SIG-M5 treated with dmso at 0.1 percent for 504 hours (cell line): ENCODE data around the gene OXCT2.
"Not testable (repeated sequence)": the region's sequence is repeated elsewhere in the genome, so short reads cannot be mapped to it uniquely, and the experiment has no call there.

ENCODE experiments used
- DNase-seq: peaks from one replicate; lab custom pipeline; 2025; ENCODE audit not compliant: unreplicated experiment; lab: John Stamatoyannopoulos, UW

Gene OXCT2

DNA sequence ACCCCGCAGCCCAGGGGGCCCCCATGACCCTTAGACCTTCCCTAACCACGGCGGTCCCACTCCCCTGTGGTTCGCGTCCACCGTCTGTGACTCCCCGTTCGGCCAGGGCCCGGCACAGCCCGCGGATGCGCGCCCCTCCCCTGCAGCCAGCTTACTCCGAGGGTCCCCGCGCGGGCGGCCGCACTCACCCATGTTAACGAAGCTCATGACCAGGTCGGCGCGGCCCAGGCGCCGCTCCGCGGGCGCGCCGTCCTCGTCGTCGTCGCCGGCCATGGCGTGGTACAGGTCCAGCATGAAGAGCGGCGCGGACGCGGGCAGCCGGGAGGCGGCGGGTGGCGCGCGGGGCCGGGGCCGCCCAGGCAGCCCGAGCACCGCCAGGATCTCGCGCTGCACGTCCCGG is 16.8 kb upstream of the OXCT2 start:
- DNase-seq: not testable (repeated sequence)

- no peak for DNase-seq
Observed at GRCh38 chr1:39787468-39787867, 16.3 kb upstream of the OXCT2 start.

GRCh38 chr1:39787108-39787375 is 15.9 kb upstream of the OXCT2 start:
- DNase-seq: not testable (repeated sequence)

DNA sequence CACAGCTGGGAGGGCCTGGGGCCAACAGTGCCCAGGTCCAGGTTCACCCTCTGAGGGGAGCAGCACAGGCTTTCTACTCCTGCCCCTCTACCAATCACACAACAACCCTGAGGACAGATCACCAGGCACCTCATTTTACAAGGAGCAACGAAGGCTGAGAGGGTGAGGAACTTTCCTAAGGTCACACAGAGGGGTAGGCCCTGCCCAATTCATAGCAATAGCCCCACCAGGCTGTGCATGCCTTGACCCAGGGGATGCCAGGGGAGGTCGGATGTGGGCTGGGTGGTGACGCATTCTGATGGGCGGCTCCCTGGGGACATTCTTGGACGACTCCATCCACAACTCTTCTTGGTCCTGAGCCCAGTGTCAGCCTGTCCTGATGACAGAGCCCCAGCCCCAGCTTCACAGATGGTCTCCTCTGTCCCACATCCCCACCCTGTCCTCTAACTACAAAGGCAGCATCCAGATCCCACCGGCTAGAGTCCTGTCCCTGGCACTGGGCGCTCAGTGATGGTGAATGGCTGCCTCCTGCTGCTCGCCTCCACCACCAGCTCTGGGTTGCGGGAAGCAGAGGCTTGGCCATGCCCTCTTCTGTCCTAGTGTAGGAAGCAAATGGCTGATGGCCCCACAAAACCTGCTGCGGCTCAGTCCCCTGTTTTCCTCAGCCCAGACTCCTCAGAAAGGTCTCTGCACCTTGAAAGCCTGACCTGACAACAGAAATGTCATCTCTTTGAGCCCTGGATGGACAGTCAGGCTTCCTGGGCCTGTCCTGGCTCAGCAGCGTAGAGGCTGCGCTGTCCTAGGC is 15.4 kb upstream of the OXCT2 start:
- DNase-seq: not testable (repeated sequence)

DNA sequence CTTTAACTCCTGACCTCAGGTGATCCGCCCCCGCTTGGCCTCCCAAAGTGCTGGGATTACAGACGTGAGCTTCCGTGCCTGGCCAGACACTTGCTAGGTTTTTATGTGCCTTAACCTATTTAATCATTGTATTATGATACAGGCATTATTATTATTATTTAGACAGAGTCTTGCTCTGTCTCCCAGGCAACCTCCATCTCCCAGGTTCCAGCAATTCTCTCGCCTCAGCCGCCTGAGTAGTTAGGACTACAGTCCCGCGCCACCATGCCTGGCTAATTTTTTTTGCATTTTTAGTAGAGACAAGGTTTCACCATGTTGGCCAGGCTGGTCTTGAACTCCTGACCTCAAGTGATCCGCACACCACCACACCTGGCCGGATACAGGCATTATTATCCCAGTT is 11.5 kb upstream of the OXCT2 start:
- not testable (repeated sequence) for DNase-seq

GRCh38 chr1:39782103-39782502 is 11.0 kb upstream of the OXCT2 start:
- DNase-seq: no peak

DNA sequence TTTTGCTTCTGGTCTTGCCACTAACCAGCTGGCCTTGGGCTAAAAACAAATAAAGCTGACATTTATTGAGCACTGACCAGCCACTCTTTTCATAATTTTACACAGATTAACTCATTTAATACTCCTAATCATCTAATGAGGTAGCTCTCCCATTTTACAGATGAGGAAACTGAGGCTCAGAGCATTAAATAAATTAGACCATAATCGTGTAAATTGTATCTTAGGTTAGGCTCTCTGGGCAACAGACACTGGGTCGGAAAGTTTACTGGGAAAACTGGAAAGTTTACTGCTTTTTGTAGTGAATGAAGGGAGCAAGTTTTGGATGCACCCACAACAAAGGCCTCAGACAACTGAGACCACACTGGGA is 10.2 kb upstream of the OXCT2 start:
- DNase-seq: no peak

GRCh38 chr1:39779821-39780220 is 8.7 kb upstream of the OXCT2 start:
- DNase-seq: no peak

- DNase-seq: no peak
Observed at GRCh38 chr1:39779137-39779536, 8.0 kb upstream of the OXCT2 start.

GRCh38 chr1:39778463-39779099 is 7.4 kb upstream of the OXCT2 start:
- DNase-seq: not testable (repeated sequence)

DNA sequence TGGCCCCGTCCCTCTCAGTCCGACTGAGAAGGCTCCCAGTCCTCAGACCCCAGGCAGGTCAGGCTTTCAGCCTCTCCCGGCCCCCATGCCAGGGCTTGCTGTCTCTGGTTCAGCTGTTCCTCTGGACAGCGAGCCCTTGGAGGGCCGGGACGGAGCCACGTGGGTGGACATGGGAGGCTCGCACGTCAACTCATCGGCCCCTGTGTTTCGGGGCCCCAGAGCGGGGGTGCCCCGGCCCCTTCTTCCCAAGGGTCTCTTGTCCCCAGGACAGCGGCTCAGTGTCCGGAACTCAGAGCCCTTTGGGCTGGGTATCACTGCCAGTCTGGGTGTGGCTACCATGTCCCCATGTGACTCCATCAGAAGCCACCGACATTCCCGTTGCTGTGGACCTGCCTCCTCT is 6.7 kb upstream of the OXCT2 start:
- DNase-seq: not testable (repeated sequence)

- DNase-seq: no peak
Observed at GRCh38 chr1:39777306-39777705, 6.2 kb upstream of the OXCT2 start.

GRCh38 chr1:39776886-39777285 is 5.7 kb upstream of the OXCT2 start:
- DNase-seq: no peak

DNA sequence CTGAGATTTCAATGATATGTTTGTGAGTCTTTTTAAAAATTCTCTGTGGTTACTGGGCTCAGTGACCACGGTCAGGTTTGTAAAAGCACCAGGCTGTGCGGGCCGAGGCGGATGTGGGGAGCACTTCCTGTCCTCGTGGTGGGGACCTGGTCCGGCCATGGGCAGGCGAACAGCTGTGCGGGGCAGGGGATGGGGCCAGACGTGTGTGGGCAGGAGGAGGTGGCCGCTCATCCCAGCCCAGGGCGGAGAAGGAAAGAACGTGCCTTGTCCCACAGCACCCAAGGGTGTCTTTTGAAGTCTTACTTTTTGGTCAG is 5.2 kb upstream of the OXCT2 start:
- DNase-seq: no peak

DNA sequence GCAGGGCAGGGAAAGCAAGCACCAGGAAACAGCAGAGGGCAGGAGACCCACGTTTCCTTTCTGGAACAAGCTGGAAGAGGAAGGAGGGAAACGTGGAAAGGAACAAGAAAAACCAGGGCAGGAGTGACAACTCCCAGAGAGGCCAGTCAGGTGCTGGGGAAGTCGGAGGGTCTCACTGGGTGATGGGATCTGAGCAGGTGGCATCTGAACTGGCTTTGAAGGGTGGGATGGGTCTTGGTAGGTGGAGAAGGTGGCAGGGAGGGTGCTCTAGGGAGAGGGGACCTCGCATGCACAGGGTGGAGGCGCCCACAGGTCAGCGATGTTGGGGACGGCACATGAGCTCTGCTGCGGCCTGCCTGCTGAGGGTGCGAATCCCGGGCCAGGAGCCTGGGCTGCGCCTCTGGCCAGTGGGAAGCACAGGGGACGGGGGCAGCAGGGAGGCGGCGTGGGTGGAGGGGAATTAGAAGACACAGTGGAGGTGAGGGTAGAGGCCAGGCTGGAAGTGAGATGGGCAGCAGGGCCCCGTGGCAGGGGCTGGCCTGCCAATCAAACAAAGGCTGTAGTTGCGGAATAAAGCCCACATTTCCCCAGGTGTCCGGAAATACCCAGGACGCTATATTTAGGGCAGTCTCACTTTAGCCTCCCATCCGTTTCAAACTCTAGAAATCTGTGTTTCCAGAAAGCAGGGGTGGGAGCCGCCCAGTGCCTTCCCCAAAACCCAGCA is 4.7 kb upstream of the OXCT2 start:
- DNase-seq: not testable (repeated sequence)

DNA sequence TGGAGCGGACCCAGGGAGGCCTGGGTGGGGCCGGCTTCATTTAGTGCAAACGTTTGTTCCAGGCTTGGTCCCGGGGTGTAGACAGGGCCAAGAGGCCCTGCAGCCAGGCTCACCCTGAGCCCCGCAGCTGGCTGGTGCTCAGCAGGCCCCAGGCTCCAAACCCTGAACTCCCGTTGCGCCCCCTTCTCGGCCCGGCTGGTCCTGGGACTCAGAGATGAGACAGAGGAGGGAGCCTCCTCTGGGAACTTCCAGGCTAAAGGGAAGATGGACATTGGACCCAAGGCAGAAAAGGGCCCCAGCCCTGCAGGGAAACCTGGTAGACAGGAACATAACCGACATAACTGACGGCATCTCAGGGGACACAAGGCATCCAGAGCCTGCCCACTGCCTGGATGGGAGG is 4.0 kb upstream of the OXCT2 start:
- not testable (repeated sequence) for DNase-seq

DNA sequence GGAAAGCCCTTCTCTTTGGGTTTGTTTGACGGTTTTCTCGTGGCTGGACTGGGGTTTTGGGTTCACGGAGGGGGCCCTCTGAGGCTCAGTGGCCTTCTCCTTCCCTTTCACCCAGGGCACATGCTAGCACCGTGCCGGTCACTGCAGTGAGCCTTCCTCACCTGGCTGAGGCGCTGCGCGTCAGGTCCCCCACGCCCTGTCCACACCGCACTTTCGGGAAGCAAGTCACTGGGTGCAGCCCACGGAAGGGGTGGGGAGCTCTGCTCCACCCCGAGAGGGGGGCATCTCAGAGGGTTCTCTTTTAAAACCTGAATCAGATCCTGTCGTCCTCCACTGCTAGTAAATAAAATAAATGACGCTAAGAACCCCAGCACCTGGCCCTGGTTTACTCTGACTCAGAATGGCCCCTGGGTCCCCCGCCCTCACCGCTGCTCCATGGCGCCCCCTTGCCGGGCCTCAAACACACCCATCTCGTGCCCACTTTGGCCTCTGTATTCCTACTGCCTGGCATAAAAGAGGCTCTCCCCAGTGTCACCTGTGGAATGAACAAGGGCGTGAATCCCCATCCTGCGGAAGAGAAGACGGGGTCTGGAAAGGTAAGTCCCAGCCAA is 2.3 kb upstream of the OXCT2 start:
- not testable (repeated sequence) for DNase-seq

- DNase-seq: not testable (repeated sequence)
Observed at GRCh38 chr1:39770100-39771021, 787 bp downstream of the OXCT2 start.

- not testable (repeated sequence) for DNase-seq
Observed at GRCh38 chr1:39769502-39769901, 1.6 kb downstream of the OXCT2 start.

GRCh38 chr1:39766466-39766865 is 4.7 kb downstream of the OXCT2 start:
- not testable (repeated sequence) for DNase-seq

GRCh38 chr1:39764512-39764911 is 6.6 kb downstream of the OXCT2 start:
- DNase-seq: not testable (repeated sequence)
